Endothelial cell of umbilical vein (primary cell): ENCODE data around the gene HECTD4. TPM values are rescaled to one million over a fixed set of nuclear protein-coding genes. Genes with fewer than 3 reads are reported as not detected.

Experiments
- BruUV-seq: library from RNA; stranded (reverse); fragments of 400-500 nt; replicated peaks from 2 replicates; lab custom pipeline; 2021; lab: Mats Ljungman, UMichigan
- CTCF ChIA-PET: fragments of 300-600, 350-600 bp; sonication (Branson Sonifier 250); formaldehyde crosslinking; loops from one replicate; lab custom pipeline; 2021; ENCODE audit warnings: antibody characterized with exemption, inconsistent platforms; lab: Charles Lee
- POLR2A ChIA-PET: fragments of 300-600, 350-600 bp; sonication (Branson Sonifier 250); formaldehyde crosslinking; loops from one replicate; lab custom pipeline; 2021; ENCODE audit warnings: antibody characterized with exemption, inconsistent platforms; lab: Charles Lee
- DNase-seq: peaks from one replicate; pipeline ENCODE4 v3.0.0-alpha.2; 2011; ENCODE audit warnings: low read depth, low spot score
- FAIRE-seq: peaks from 2 replicates; lab custom pipeline; 2011; peaks lifted over from hg19 to GRCh38; lab: Jason Lieb, UNC
- H2AFZ ChIP-seq: 2 replicates; pipeline ENCODE4 v1.6.0; 2012; ENCODE audit warnings: low read depth, low read length, control low read depth, inconsistent platforms
- H3K27ac ChIP-seq: 2 replicates; pipeline ENCODE4 v1.5.1; 2011; ENCODE audit warnings: low read depth, mild to moderate bottlenecking, control low read depth, low read length, moderate library complexity; ENCODE audit not compliant: insufficient read depth
- H3K27me3 ChIP-seq, 2 experiments: 2 replicates each; pipeline versions ENCODE4 v1.6.0 to v1.6.1; 2011; ENCODE audit warnings: low read length in 2 of 2, mixed read lengths in 1 of 2; ENCODE audit not compliant: control insufficient read depth in 2 of 2, insufficient read depth in 2 of 2
- H3K36me3 ChIP-seq, 2 experiments: 2 replicates in 1 of 2; 3 replicates in 1 of 2; pipeline ENCODE4 v1.5.1; 2011; ENCODE audit warnings: low read length in 2 of 2, mild to moderate bottlenecking in 1 of 2, moderate library complexity in 1 of 2; ENCODE audit not compliant: control insufficient read depth in 2 of 2, insufficient read depth in 2 of 2; ENCODE audit errors: extremely low read depth in 1 of 2
- H3K4me1 ChIP-seq: 3 replicates; pipeline ENCODE4 v1.5.1; 2011; ENCODE audit warnings: mild to moderate bottlenecking, low read length; ENCODE audit not compliant: control insufficient read depth, insufficient read depth; ENCODE audit errors: extremely low read depth
- H3K4me2 ChIP-seq: 2 replicates; pipeline ENCODE4 v1.6.1; 2011; ENCODE audit warnings: low read length, control low read depth, mixed read lengths; ENCODE audit not compliant: insufficient read depth
- H3K4me3 ChIP-seq, 3 experiments: fragments of 200-600 bp in 1 of 3; sonication (generic), shearing (Covaris generic) in 1 of 3; replicated peaks in 1 of 3; 2 replicates each; pipeline ENCODE4 v1.5.1; 2011 to 2016; ENCODE audit warnings: control low read depth in 3 of 3, low read length in 3 of 3, mild to moderate bottlenecking in 2 of 3, inconsistent platforms in 1 of 3, low read depth in 1 of 3, moderate library complexity in 1 of 3; ENCODE audit not compliant: insufficient read depth in 1 of 3
- H3K79me2 ChIP-seq: 2 replicates; pipeline ENCODE4 v1.6.0; 2012; ENCODE audit warnings: low read length, inconsistent platforms; ENCODE audit not compliant: control insufficient read depth, insufficient read depth
- H3K9ac ChIP-seq: replicated peaks from 2 replicates; pipeline ENCODE3; 2011; ENCODE audit warnings: low read length, control low read depth; ENCODE audit not compliant: insufficient read depth; ENCODE audit errors: extremely low read depth
- H3K9me1 ChIP-seq: replicated peaks from 3 replicates; pipeline ENCODE4 v1.6.0; 2011; ENCODE audit warnings: mild to moderate bottlenecking, low read length; ENCODE audit not compliant: control insufficient read depth, insufficient read depth; ENCODE audit errors: extremely low read depth
- H3K9me3 ChIP-seq: replicated peaks from 2 replicates; pipeline ENCODE4 v1.5.1; 2012; ENCODE audit warnings: low read length, inconsistent platforms; ENCODE audit not compliant: control insufficient read depth, insufficient read depth
- H4K20me1 ChIP-seq: replicated peaks from 2 replicates; pipeline ENCODE3; 2011; ENCODE audit warnings: mild to moderate bottlenecking, low read length; ENCODE audit not compliant: control insufficient read depth, insufficient read depth; ENCODE audit errors: extremely low read depth
- EZH2 ChIP-seq: IDR thresholded peaks from 2 replicates; pipeline ENCODE4 v1.6.1; 2012; ENCODE audit warnings: borderline replicate concordance, low read depth, mild to moderate bottlenecking, moderate library complexity, low read length, inconsistent platforms; ENCODE audit not compliant: severe bottlenecking
- FOS ChIP-seq: IDR thresholded peaks from 2 replicates; pipeline ENCODE4 v1.6.1; 2011; ENCODE audit warnings: mild to moderate bottlenecking, low read length, moderate library complexity, borderline replicate concordance; ENCODE audit not compliant: insufficient read depth
- GATA2 ChIP-seq: IDR thresholded peaks from 2 replicates; pipeline ENCODE4 v1.7.0; 2011; ENCODE audit warnings: low read depth, mild to moderate bottlenecking, moderate library complexity, mixed read lengths, low read length; ENCODE audit not compliant: insufficient read length, insufficient read depth
- JUN ChIP-seq: IDR thresholded peaks from 2 replicates; pipeline ENCODE4 v1.6.1; 2011; ENCODE audit warnings: borderline replicate concordance, low read depth; ENCODE audit not compliant: insufficient read length, insufficient read depth
- MYC ChIP-seq: IDR thresholded peaks from one replicate; pipeline ENCODE4 v1.6.1; 2011; ENCODE audit warnings: mild to moderate bottlenecking, low read depth, low read length
- POLR2A ChIP-seq: IDR thresholded peaks from 2 replicates; pipeline ENCODE4 v1.6.1; 2012; ENCODE audit warnings: low read depth, mild to moderate bottlenecking, control low read depth, low read length
- POLR2AphosphoS5 ChIP-seq: IDR thresholded peaks from 2 replicates; pipeline ENCODE4 v1.6.1; 2012; ENCODE audit warnings: low read depth, mild to moderate bottlenecking, control low read depth, low read length, moderate library complexity; ENCODE audit not compliant: insufficient read depth
- dilution Hi-C: fragments of 300-500 bp; cut with MboI; formaldehyde crosslinking; loops from one replicate; pipeline ENCODE4 v1.15.0; 2019; ENCODE audit warnings: low sequenced_read_pairs; ENCODE audit not compliant: extremely low pct_ligation_motif_present
- intact Hi-C: fragments of 100-400 bp; cut with micrococcal nuclease; formaldehyde crosslinking; loops from one replicate; pipeline ENCODE4 v1.10.0; 2022
- polyA plus RNA-seq, 4 experiments: library from polyadenylated mRNA; depleted of rRNA in 3 of 4; stranded (reverse) in 3 of 4; unstranded in 1 of 4; fragments of >200 nt; gene quantifications; 2 replicates each; pipeline versions ENCODE4 v1.2.1 to v1.2.3, GENCODE V29; 2011 to 2012; ENCODE audit warnings: missing spikeins in 1 of 4
- total RNA-seq: library from RNA; stranded (reverse); gene quantifications from 2 replicates; pipeline ENCODE4 v1.2.3, GENCODE V29; 2021
- TF ChIP-seq, protein P1 (sequence below), 2 donors: IDR thresholded peaks; 1 replicate in 1 of 2; 2 replicates in 1 of 2; pipeline ENCODE4 v1.5.1; 2011; ENCODE audit warnings: low read length in 2 of 2, mild to moderate bottlenecking in 2 of 2, moderate library complexity in 2 of 2, control low read depth in 1 of 2, inconsistent platforms in 1 of 2, low read depth in 1 of 2; ENCODE audit not compliant: insufficient read depth in 1 of 2; ENCODE audit errors: extremely low read depth in 1 of 2
- TF ChIP-seq, protein P2 (sequence below): IDR thresholded peaks from 2 replicates; pipeline ENCODE4 v1.6.1; 2011; ENCODE audit not compliant: insufficient read depth, insufficient read length

The HECTD4 gene
- total and polyA plus RNA-seq, 2 donors (not counting 3 experiments of a cell fraction or from before 2014, with no cell fraction given): 9.7 to 47.7 TPM

DNA sequence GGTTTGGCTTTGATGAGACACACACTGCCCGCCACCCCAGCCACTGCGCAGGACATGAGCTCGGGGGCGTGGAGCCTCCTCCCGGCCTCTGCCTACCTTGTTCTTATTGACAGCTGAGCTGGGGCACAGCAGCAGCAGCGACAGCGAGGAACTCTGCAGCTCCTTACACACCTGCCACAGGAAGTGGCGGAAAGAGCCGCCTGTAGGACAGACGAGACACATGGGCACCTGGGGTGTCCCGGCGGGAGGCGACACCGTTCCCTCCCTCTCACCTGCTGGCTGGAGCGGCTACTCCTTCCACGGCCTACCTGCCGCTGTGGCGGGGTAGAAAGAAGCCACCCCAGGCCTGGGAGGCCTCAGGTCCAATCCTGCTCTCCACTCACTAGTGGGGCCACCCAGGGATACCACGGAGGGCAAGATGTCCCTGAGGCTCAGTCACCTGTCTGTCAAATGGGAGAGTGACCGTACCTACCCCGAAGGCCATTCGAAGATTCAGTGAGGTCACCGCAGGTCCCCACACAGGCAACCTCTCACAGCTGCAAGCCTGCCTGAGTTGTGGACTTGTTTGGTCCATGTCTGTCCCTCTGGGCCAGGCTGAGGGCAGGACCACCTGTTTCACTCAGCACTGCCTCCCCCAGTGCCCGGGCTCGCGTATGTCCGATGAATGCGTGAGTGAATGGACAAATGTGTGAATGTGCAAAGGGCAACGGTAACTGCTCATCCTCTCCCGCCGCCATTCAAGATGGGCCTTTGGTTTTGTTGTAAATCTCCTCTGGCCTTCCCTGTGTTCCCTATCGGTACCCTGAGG is 214.3 kb downstream of the HECTD4 start:
- FAIRE-seq: no peak
- H3K4me2 ChIP-seq: no peak overlapping the region

More for the DNA sequence above, 214.3 kb downstream of the HECTD4 start:
- TF ChIP-seq FOS: no peak
- no peak for TF ChIP-seq POLR2A
- TF ChIP-seq POLR2AphosphoS5: no peak
- no peak for TF ChIP-seq JUN
- TF ChIP-seq GATA2: no peak
- no peak for TF ChIP-seq EZH2
- no peak for TF ChIP-seq MYC
- TF ChIP-seq, protein P1, sequence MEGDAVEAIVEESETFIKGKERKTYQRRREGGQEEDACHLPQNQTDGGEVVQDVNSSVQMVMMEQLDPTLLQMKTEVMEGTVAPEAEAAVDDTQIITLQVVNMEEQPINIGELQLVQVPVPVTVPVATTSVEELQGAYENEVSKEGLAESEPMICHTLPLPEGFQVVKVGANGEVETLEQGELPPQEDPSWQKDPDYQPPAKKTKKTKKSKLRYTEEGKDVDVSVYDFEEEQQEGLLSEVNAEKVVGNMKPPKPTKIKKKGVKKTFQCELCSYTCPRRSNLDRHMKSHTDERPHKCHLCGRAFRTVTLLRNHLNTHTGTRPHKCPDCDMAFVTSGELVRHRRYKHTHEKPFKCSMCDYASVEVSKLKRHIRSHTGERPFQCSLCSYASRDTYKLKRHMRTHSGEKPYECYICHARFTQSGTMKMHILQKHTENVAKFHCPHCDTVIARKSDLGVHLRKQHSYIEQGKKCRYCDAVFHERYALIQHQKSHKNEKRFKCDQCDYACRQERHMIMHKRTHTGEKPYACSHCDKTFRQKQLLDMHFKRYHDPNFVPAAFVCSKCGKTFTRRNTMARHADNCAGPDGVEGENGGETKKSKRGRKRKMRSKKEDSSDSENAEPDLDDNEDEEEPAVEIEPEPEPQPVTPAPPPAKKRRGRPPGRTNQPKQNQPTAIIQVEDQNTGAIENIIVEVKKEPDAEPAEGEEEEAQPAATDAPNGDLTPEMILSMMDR (IDR thresholded peaks at IDR 0.05; ENCODE audit: extremely low read depth in 1 of 2, insufficient read depth in 1 of 2, low read depth in 1 of 2, low read length in 2 of 2): no peak
- TF ChIP-seq, protein P2, sequence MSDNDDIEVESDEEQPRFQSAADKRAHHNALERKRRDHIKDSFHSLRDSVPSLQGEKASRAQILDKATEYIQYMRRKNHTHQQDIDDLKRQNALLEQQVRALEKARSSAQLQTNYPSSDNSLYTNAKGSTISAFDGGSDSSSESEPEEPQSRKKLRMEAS: no peak
- no peaks in the 10 kb centered on the region for H3K9me3 ChIP-seq
- peaks cover 0 to 15% of the 10 kb centered on the region in 2 experiments for H3K36me3 ChIP-seq
- H3K9me1 ChIP-seq: no peaks in the 10 kb centered on the region
- H3K27ac ChIP-seq: no peak overlapping the region
- intact Hi-C loops: no loop called here
- no peaks in the 10 kb centered on the region for H3K79me2 ChIP-seq
- no peaks in the 10 kb centered on the region for H4K20me1 ChIP-seq
- no peaks in the 10 kb centered on the region for H3K27me3 ChIP-seq
- ChIA-PET CTCF (no interaction called here), POLR2A (no interaction called here)
- dilution Hi-C loops: no loop called here
- no peak overlapping the region for H3K9ac ChIP-seq
- no peak overlapping the region for H3K4me3 ChIP-seq
- DNase-seq: no peak
- BruUV-seq: no TSS peak
- no peak overlapping the region for H2AFZ ChIP-seq
- no peaks in the 10 kb centered on the region for H3K4me1 ChIP-seq
